Measurements from ENCODE around the gene R3HDM1.
"Not testable (repeated sequence)": the region's sequence is repeated elsewhere in the genome, so short reads cannot be mapped to it uniquely, and the experiment has no call there.

The R3HDM1 gene

GRCh38 chr2:135531231-135532197, at the start of gene R3HDM1:
Gene R3HDM1, plus strand, starts transcription at chr2:135531484. Its CDS starts 73,362 bp downstream, at chr2:135604846.
- DNase-seq = peak; percentile 100

DNA sequence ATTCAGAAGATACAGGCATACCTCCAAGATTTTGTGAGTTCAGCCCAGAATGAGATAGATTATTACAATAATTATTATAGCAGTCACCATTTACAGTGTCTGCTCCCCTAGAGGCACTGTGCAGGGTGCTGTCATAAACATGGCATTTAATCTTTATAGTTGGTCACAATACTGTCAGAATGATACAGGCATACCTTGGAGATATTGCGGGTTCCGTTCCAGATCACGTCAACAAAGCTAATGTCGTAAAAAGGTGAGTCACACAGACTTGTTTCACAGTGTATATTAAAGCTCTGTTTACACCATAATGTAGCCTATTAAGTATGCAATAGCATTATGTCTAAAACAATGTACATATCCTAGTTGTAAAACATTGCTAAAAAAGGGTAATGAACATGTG, 45.8 kb upstream of the R3HDM1 start:
- DNase-seq = no peak

- peak; percentile 46 for DNase-seq
Measured at GRCh38 chr2:135490376-135490775, 40.9 kb upstream of the R3HDM1 start.

DNA sequence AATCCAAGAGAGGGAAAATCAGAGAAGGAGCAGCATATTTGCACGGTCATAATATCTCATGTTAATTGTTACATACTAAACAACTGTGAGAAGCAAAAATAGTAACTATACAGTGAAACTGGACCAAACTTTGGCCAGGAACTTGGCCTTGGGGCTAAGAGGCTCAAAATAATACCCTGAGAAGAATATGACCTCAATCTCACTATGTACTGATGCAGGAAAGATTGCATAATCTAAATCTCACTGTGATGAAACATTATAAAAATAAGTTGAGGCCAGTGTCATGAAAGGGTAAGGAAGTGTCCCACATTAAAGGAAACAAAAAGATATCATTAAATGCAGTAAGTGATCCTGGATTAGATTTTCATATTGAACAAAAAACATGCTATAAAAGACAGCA, 36.8 kb upstream of the R3HDM1 start:
- no peak for DNase-seq

DNA sequence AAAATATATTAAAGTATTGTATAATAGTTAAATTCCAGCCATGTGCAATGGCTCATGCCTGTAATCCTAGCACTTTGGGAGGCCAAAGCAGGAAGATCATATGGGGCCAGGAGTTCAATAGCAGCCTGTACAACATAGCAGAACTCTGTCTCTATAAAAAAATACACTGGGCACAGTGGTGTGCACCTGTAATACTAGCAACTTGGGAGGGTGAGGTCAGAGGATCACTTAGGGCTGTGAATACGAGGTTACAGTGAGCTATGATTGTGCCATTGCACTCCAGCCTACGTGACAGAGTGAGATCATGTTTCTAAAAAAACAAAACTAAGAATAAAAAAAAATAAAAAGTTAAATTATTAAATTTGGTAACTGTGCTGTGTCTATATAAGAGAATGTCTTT, 36.4 kb upstream of the R3HDM1 start:
- DNase-seq = no peak

- DNase-seq = not testable (repeated sequence)
Measured at GRCh38 chr2:135498588-135498987, 32.7 kb upstream of the R3HDM1 start.

DNA sequence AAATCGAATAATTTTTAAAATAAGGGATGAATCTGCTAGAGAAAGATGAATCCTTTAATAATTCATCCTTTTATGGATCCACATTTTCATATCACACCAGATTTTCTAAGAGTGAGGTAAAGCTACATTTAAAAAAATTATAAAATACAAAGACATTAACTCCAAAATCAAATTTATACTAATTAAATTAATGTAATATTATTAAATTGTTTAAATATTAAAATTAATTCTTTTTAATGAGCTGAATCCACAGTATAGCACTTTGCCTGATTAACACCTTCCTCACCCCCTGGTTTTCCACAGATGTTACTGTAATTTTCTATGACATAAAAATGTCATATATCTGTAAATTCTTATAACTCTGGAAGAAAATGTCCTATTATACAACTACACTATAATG, 26.5 kb upstream of the R3HDM1 start:
- DNase-seq = no peak

DNA sequence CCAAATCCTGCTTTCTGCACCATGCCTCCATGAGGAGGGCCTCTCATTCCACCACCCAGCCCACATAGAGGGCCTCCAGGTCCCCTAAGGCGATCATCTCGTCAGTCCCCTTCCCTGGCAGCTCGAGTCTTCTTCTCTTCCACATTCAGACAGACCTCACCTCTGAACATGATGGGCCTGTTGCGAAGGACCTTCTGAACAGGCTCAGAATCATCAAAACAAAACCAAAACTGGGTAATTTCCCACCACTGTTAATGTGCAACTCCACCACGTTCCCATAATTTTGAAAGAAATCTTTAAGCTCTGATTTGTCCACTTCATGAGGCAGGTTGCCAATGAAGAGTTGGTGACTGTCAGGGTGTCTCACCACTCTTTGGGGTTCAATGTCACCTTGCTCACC, 20.7 kb upstream of the R3HDM1 start:
- DNase-seq = no peak

DNA sequence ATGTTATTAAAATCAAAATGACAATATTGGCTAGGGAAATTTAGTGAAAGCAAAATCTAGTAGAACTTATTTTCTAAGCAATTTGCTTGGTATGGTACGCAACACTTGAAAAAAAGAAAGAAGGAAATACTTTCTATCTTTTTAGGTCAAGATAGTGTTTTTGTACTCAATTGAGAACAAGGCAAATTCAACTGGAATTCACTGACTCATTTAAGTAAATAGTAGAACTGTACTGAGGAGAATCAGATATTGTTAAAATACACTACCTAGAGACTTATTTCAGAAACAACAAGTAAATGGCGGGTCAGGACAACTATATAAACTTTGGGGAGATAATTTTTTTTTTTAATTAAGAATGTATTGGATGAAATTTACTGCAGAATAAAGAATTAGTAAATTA, 19.2 kb upstream of the R3HDM1 start:
- no peak for DNase-seq

- DNase-seq = no peak
Measured at GRCh38 chr2:135525786-135526185, 5.5 kb upstream of the R3HDM1 start.

DNA sequence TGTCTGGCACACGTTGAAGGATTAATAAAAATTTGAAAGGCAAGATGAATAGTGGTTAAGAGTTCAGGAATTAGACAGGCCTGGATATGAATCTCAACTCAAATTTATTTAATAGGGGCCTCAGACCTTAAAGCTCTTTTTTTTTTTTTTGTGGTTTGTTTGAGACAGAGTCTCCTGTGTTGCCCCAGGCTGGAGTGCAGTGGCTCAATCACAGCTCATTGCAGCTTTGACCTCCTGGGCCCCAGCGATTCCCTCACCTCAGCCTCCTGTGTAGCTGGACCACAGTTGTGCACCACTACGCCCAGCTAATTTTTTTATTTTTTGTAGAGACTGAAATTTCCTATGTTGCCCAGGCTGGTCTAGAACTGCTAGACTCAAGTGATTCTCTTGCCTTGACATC, 3.3 kb upstream of the R3HDM1 start:
- no peak for DNase-seq

GRCh38 chr2:135530313-135531230, 712 bp upstream of the R3HDM1 start, which contains the start of gene ZRANB3:
Gene ZRANB3, minus strand, starts transcription at chr2:135531218.
- DNase-seq = peak; percentile 98

GRCh38 chr2:135532581-135532980, 1.3 kb downstream of the R3HDM1 start:
- DNase-seq = peak; percentile 28

DNA sequence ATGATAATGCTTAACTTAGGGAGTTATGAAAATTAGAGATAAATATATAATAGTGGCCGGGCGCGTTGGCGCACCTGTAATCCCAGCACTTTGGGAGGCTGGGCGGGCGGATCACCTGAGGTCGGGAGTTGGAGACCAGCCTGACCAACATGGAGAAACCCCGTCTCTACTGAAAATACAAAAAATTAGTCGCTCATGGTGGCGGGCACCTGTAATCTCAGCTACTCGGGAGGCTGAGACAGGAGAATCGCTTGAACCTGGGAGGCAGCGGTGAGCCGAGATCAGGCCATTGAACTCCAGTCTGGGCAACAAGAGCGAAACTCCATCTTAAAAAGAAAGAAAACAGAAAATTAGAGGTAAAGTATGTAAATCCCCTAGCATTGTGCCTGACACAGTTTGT, 2.3 kb downstream of the R3HDM1 start:
- not testable (repeated sequence) for DNase-seq

GRCh38 chr2:135546436-135546835, 15.2 kb downstream of the R3HDM1 start:
- DNase-seq = no peak

DNA sequence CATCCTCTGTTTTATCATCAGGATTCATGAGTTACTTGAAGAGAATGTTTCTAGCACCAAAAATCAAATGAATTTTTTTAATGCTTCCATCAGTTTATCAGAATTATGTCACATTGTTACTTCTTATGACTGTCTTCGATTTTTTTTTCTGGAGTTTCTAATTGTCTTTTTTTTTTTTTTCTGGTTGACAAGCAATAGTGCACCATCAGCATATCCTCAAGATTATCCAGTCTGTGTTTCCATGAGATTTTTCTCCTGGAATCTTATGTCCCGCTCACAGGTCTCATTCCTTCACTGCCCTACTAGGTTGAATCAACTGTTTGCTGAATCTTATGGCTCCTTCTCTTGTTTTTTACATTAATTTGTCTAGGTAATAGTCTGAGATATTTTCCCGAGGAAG, 16.0 kb downstream of the R3HDM1 start:
- DNase-seq = no peak

- no peak for DNase-seq
Measured at GRCh38 chr2:135551356-135551755, 20.1 kb downstream of the R3HDM1 start.

GRCh38 chr2:135552887-135553286, 21.6 kb downstream of the R3HDM1 start:
- no peak for DNase-seq

DNA sequence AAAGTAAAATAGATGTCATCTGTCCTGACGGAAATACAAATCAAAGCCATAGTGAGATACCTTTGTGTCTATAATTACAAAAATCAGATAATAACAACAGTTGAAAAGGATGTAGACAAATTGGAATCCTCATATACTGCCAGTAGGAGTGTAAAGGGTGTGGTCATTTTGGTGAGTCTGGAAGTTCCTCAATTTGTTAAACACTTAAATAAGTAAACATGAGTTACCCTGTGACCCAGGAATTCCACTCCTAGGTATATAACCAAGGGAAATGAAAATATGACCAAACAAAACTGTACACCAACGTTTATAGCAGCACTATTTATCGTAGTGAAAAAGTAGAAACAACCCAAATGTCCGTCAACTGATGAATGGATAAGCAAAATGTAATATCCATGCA, 24.0 kb downstream of the R3HDM1 start:
- no peak for DNase-seq

DNA sequence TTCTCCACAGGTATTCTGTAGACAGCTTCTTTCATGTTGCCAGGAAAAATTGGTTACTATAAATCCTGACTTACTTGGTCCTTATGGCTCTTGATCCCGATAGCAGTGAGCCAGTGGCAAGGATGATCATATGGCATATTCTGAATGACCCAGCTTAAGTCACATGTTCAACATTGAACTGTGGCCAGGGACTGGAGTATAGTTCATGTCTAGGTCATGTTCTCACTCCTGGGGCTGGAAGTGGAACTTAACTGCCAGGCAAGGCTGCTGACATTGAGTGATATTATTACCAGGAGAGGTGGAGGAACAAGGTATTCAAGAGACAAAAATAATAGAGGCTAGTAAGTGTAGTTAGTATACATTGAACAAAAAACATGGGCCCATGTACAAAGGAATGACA, 26.2 kb downstream of the R3HDM1 start:
- no peak for DNase-seq

GRCh38 chr2:135561925-135562324, 30.6 kb downstream of the R3HDM1 start:
- no peak for DNase-seq

DNA sequence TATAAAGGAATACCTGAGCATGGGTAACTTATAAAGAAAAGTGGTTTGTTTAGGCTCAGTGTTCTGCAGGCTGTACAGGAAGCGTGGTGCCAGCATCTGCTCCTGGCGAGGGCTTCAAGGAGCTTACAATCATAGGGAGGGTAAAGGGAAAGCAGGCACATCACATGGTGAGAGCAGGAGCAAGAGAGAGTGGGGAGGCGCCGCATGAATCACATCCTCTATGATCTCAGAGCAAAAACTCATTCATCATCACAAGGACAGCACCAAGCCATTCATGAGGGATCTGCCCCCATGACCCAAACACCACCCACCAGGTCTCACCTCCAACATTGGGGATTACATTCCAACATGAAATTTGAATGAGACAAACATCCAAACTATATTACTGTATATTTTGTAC, 32.5 kb downstream of the R3HDM1 start:
- DNase-seq = peak; percentile 8

DNA sequence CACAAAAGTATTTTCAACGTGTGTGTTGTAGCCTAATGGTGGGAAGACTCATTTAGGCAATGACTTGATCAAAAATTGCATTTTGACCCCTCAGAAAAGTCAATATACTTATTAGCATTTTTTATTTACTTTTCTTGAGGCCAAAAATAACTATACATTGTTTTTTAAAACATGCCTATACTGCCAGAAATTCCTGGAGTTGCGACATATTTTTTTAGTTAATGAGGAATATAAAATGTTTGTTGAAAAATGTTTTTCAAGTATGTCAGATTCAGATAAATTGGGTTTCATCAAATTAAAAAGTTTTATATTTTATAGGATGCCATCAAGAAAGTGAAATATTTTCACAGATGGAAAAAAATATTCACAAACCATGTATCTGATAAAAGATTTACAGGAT, 39.6 kb downstream of the R3HDM1 start:
- no peak for DNase-seq

GRCh38 chr2:135573620-135574019, 42.3 kb downstream of the R3HDM1 start:
- DNase-seq = no peak
